Aorta (tissue), 5 donors: ENCODE data around the gene PIK3CA. TPM values are rescaled to one million over a fixed set of nuclear protein-coding genes. Genes with fewer than 3 reads are reported as not detected.
A peak's percentile ranks its signal among the peaks of the same experiment; 100 is the strongest.
"Not testable (repeated sequence)": the region's sequence is repeated elsewhere in the genome, so short reads cannot be mapped to it uniquely, and the experiment has no call there.

Source experiments
- ATAC-seq: fragments of 200-7000 bp; cut with Tn5 transposase; one replicate; pipeline ENCODE4 v1.9.1; 2022; ENCODE audit warnings: moderate library complexity; ENCODE audit not compliant: low FRiP score
- DNase-seq, 2 donors: peaks; one replicate each; pipeline ENCODE4 v3.0.0-alpha.2; 2020
- H3K27ac ChIP-seq, 2 donors: one replicate each; pipeline ENCODE4 v1.5.1; 2013; ENCODE audit warnings: low read length in 2 of 2, mild to moderate bottlenecking in 2 of 2, moderate library complexity in 2 of 2, control low read depth in 1 of 2, inconsistent platforms in 1 of 2, low read depth in 1 of 2
- H3K27me3 ChIP-seq, 2 donors: one replicate each; pipeline ENCODE4 v1.6.1; 2013; ENCODE audit warnings: control low read depth in 1 of 2, low read length in 1 of 2, mild to moderate bottlenecking in 1 of 2, moderate library complexity in 1 of 2; ENCODE audit not compliant: insufficient read depth in 2 of 2, control insufficient read depth in 1 of 2
- H3K36me3 ChIP-seq, 2 donors: one replicate each; pipeline ENCODE4 v1.6.1; 2013; ENCODE audit warnings: control low read depth in 1 of 2, low read length in 1 of 2, mild to moderate bottlenecking in 1 of 2; ENCODE audit not compliant: insufficient read depth in 2 of 2, control insufficient read depth in 1 of 2
- H3K4me1 ChIP-seq, 2 donors: one replicate each; pipeline ENCODE4 v1.6.1; 2013; ENCODE audit warnings: low read length in 2 of 2, control low read depth in 1 of 2, mild to moderate bottlenecking in 1 of 2, moderate library complexity in 1 of 2; ENCODE audit not compliant: insufficient read depth in 2 of 2, control insufficient read depth in 1 of 2
- H3K4me3 ChIP-seq, 2 donors: one replicate each; pipeline ENCODE4 v1.5.1; 2013; ENCODE audit warnings: low read length in 2 of 2, control low read depth in 1 of 2, mild to moderate bottlenecking in 1 of 2
- H3K9me3 ChIP-seq: one replicate; pipeline ENCODE4 v1.6.1; 2013; ENCODE audit warnings: mild to moderate bottlenecking, low read length; ENCODE audit not compliant: control insufficient read depth
- WGBS, 2 donors: extraction: QIAGEN DNeasy Blood & Tissue Kit; methylation state at CpG; one replicate each; pipeline ENCODE4 v1.1.7; 2013; 5-methylcytosine and 5-hydroxymethylcytosine counted together
- intact Hi-C, 2 donors: fragments of 100-400 bp; cut with DNase I; formaldehyde crosslinking; loops; one replicate each; pipeline versions ENCODE4 v1.14.2 to v1.15.0; 2022
- polyA plus RNA-seq, 2 donors: library from polyadenylated mRNA; stranded (reverse); fragments of 200-250 nt; gene quantifications; one replicate each; pipeline ENCODE4 v1.2.3, GENCODE V29; 2013
- total RNA-seq, 2 donors: library from RNA; stranded (reverse); fragmentation: NEBNext Ultra II Directional; extraction: Animal tissue kit (Norgen Biotek cat#: 25700); gene quantifications; one replicate each; pipeline ENCODE4 v1.2.1, GENCODE V29; 2021
- donor health status: healthy with polysubstance abuse.
- donor health status: Bipolar disorder and iron deficiency.
- donor health status: DM: no; HTN: no; CAD: no.
- donor health status: DM: no; HTN: no; CAD: no.
- donor health status: DM: yes; HTN: yes; CAD: no.

The PIK3CA gene
- total and polyA plus RNA-seq, 4 donors: 7.6 to 39.1 (median 25.7) TPM

GRCh38 chr3:179256813-179257212, 108.7 kb downstream of the PIK3CA start:
- no peak overlapping the region for H3K27ac ChIP-seq
- DNase-seq (no peak), ATAC-seq (no peak)
- 93 to 95% methylated on average over 2 of the region's 2 CpGs for WGBS, 2 donors
- H3K9me3 ChIP-seq: no peaks in the 10 kb centered on the region
- no peaks in the 10 kb centered on the region for H3K36me3 ChIP-seq
- intact Hi-C loops: no loop called here
- H3K27me3 ChIP-seq: no peaks in the 10 kb centered on the region
- no peaks in the 10 kb centered on the region for H3K4me1 ChIP-seq
- no peak overlapping the region for H3K4me3 ChIP-seq

DNA sequence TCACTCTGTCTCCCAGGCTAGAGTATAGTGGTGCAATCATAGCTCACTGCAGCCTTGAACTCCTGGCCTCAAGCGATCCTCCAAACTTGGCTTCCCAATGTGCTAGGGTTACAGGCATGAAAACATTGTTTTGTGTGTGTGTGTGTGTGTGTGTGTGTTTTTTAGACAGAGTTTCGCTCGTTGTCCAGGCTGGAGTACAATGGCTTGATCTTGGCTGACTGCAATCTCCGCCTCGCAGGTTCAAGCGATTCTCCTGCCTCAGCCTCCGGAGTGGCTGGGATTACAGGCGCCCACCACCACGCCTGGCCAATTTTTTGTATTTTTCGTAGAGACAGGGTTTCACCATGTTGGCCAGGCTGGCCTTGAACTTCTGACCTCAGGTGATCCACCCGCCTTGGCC, 109.6 kb downstream of the PIK3CA start:
- DNase-seq, H3K9me3 ChIP-seq, H3K27me3 ChIP-seq, H3K36me3 ChIP-seq, H3K27ac ChIP-seq, intact Hi-C loops, H3K4me3 ChIP-seq, ATAC-seq, H3K4me1 ChIP-seq: not testable (repeated sequence)
- 95 to 97% methylated on average over 11 of the region's 11 CpGs for WGBS, 2 donors

GRCh38 chr3:179258820-179259219, 110.7 kb downstream of the PIK3CA start:
- H3K27ac ChIP-seq: no peak overlapping the region
- no peaks in the 10 kb centered on the region for H3K36me3 ChIP-seq
- DNase-seq (no peak), ATAC-seq (no peak)
- intact Hi-C loops: no loop called here
- no peaks in the 10 kb centered on the region for H3K4me1 ChIP-seq
- 86 to 90% methylated on average over 5 of the region's 5 CpGs for WGBS, 2 donors
- no peaks in the 10 kb centered on the region for H3K9me3 ChIP-seq
- H3K27me3 ChIP-seq: no peaks in the 10 kb centered on the region
- no peak overlapping the region for H3K4me3 ChIP-seq

DNA sequence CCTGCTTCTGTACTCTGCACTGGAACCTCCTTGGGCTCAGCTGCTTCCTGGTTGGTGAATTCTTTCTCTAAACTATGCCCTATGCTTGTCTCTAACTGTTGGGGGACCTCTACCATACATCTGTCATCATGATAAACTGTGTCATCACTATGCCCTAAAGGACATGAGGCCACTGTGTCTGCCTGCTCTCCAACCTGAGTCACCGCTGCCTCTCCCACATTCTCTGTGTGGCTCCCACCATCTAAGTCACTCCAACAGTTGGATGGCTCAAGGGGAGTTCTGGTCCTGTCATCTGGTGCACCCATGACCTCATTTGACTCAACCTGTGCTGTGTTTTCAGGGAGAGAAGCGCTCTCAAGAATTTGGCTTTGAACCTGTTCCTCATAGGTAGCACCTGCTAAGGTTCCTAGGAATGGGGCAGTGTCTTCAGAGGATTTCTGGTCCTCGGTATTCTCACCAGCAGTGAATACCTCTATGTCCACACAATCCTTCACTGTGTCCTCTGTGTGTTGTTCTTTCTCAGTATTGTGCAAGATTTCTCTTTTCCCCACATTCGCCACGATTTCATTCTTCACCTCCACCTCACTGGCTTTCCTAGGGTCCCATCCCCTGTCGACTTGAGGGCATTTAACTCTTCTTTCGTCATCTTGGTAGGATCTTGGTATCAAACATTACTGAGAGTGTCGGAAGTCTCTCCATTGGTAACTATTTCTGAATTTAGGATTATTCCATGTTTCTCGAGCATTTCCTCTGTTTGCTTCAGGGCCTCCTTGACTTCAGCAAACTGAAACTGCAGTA, 112.0 kb downstream of the PIK3CA start:
- 98 to 99% methylated on average over 9 of the region's 9 CpGs for WGBS, 2 donors
- ATAC-seq, H3K9me3 ChIP-seq, DNase-seq, H3K4me1 ChIP-seq, H3K36me3 ChIP-seq, H3K27me3 ChIP-seq, H3K27ac ChIP-seq, H3K4me3 ChIP-seq: not testable (repeated sequence)
- intact Hi-C loops: loop anchor here in 1 of 2 donors (2.0 kb wide), 1 partner anchor 111 kb away; the partner anchor contains the start of gene PIK3CA

- Histone ChIP-seq H3K4me3 (peak overlapping the region; percentile 28 to 90), H3K27ac (no peak overlapping the region), H3K27me3 (no peaks in the 10 kb centered on the region), H3K9me3 (no peaks in the 10 kb centered on the region), H3K4me1 (no peaks in the 10 kb centered on the region), H3K36me3 (no peaks in the 10 kb centered on the region)
- ATAC-seq: peak; percentile 95
- WGBS, 2 donors: 5 to 8% methylated on average over 68 to 71 of the region's 71 CpGs
- intact Hi-C loops: loop anchor here in 1 of 2 donors (2.0 kb wide), 1 partner anchor 112 kb away; the partner anchor contains the start of gene PIK3CA
- DNase-seq: peak; percentile 84 to 93
These were observed 113.0 kb downstream of the PIK3CA start for GRCh38 chr3:179260949-179261765.

- no peaks in the 10 kb centered on the region for H3K27me3 ChIP-seq
- no peak overlapping the region for H3K4me3 ChIP-seq
- H3K4me1 ChIP-seq: no peaks in the 10 kb centered on the region
- no peak overlapping the region for H3K27ac ChIP-seq
- 97% methylated on average over 26 to 29 of the region's 29 CpGs for WGBS, 2 donors
- no peaks in the 10 kb centered on the region for H3K9me3 ChIP-seq
- intact Hi-C loops: no loop called here
- H3K36me3 ChIP-seq: no peaks in the 10 kb centered on the region
- DNase-seq (no peak), ATAC-seq (no peak)
These were observed 115.0 kb downstream of the PIK3CA start for GRCh38 chr3:179263134-179263533.

GRCh38 chr3:179264449-179264848, 116.3 kb downstream of the PIK3CA start:
- DNase-seq (no peak), ATAC-seq (no peak)
- Histone ChIP-seq H3K27ac (no peak overlapping the region), H3K27me3 (no peaks in the 10 kb centered on the region), H3K36me3 (no peaks in the 10 kb centered on the region), H3K4me1 (no peaks in the 10 kb centered on the region), H3K4me3 (no peak overlapping the region), H3K9me3 (no peaks in the 10 kb centered on the region)
- intact Hi-C loops: no loop called here
- WGBS, 2 donors: 49 to 74% methylated on average over 4 of the region's 4 CpGs

DNA sequence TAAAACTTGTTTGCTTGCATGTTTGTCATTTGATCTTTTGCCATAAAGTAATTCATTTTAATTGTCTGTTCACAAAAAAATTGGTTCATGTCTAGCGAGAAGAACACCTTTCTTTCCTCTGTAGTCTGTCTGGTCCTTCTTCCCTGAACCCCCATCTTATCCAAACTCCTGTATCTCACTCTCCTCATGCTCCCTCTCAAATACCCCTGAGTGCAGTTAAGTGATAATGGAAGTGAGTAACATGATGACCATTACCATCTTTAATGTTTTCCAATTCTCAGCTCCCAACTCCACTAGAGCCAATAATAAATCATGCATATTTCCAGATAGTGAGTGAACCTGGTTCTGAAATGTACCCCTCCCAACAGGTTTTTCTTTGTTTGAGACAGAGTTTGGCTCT, 116.9 kb downstream of the PIK3CA start:
- 83 to 87% methylated on average over 1 of the region's 1 CpG for WGBS, 2 donors
- Histone ChIP-seq H3K36me3 (no peaks in the 10 kb centered on the region), H3K9me3 (no peaks in the 10 kb centered on the region), H3K4me3 (no peak overlapping the region), H3K27me3 (no peaks in the 10 kb centered on the region), H3K4me1 (no peaks in the 10 kb centered on the region), H3K27ac (no peak overlapping the region)
- DNase-seq: no peak
- no peak for ATAC-seq
- intact Hi-C loops: no loop called here
